Activated gamma-delta T cell treated with anti-CD3 and anti-CD28 coated beads, Interleukin-2, amount 50 U/mL, for 16 hours (primary cell): ENCODE measurements around the gene ANXA6.

ENCODE experiments used
- DNase-seq: peaks from one replicate; pipeline ENCODE4 v3.0.0-alpha.2; 2020; ENCODE audit warnings: low read depth

Gene ANXA6

GRCh38 chr5:151063142-151063989, 94.2 kb downstream of the ANXA6 start:
- no peak for DNase-seq

GRCh38 chr5:151062405-151063141, 95.0 kb downstream of the ANXA6 start:
- no peak for DNase-seq

- DNase-seq: no peak
Observed at GRCh38 chr5:151060742-151061141, 96.8 kb downstream of the ANXA6 start.

- DNase-seq: no peak
Observed at GRCh38 chr5:151058891-151059489, 98.6 kb downstream of the ANXA6 start.

- no peak for DNase-seq
Observed at GRCh38 chr5:151058301-151058700, 99.3 kb downstream of the ANXA6 start.

GRCh38 chr5:151056379-151057325, 100.9 kb downstream of the ANXA6 start:
- DNase-seq: no peak

- DNase-seq: no peak
Observed at GRCh38 chr5:151055336-151055735, 102.2 kb downstream of the ANXA6 start.

GRCh38 chr5:151054709-151055108, 102.9 kb downstream of the ANXA6 start:
- DNase-seq: no peak

- DNase-seq: no peak
Observed at GRCh38 chr5:151053796-151054462, 103.7 kb downstream of the ANXA6 start.

GRCh38 chr5:151052836-151053235, 104.7 kb downstream of the ANXA6 start:
- DNase-seq: no peak

GRCh38 chr5:151051931-151052608, 105.5 kb downstream of the ANXA6 start:
- no peak for DNase-seq

- DNase-seq: peak; percentile 52
Observed at GRCh38 chr5:151051066-151051930, 106.3 kb downstream of the ANXA6 start.
